ENCODE data around the gene NOMO2.
"Not testable (repeated sequence)": the region's sequence is repeated elsewhere in the genome, so short reads cannot be mapped to it uniquely, and the experiment has no call there.

Gene NOMO2

GRCh38 chr16:18498430-18498829 is 63.5 kb downstream of the NOMO2 start:
- not testable (repeated sequence) for DNase-seq

GRCh38 chr16:18497032-18497431 is 64.9 kb downstream of the NOMO2 start:
- not testable (repeated sequence) for DNase-seq

GRCh38 chr16:18492118-18492897 is 69.6 kb downstream of the NOMO2 start:
- DNase-seq: not testable (repeated sequence)

- not testable (repeated sequence) for DNase-seq
These were observed 125.9 kb downstream of the NOMO2 start for GRCh38 chr16:18436025-18436424.

GRCh38 chr16:18415827-18416226 is 146.1 kb downstream of the NOMO2 start:
- DNase-seq: not testable (repeated sequence)

- DNase-seq: not testable (repeated sequence)
These were observed 152.2 kb downstream of the NOMO2 start for GRCh38 chr16:18409532-18410293.

- not testable (repeated sequence) for DNase-seq
These were observed 159.8 kb downstream of the NOMO2 start for GRCh38 chr16:18401851-18402657.

GRCh38 chr16:18401159-18401558 is 160.7 kb downstream of the NOMO2 start:
- peak; percentile 7 for DNase-seq

- not testable (repeated sequence) for DNase-seq
These were observed 167.5 kb downstream of the NOMO2 start for GRCh38 chr16:18394363-18394762.

GRCh38 chr16:18387767-18388166 is 174.1 kb downstream of the NOMO2 start:
- not testable (repeated sequence) for DNase-seq

- not testable (repeated sequence) for DNase-seq
These were observed 175.4 kb downstream of the NOMO2 start for GRCh38 chr16:18386517-18386916.

- DNase-seq: not testable (repeated sequence)
These were observed 176.6 kb downstream of the NOMO2 start for GRCh38 chr16:18385285-18385684.

GRCh38 chr16:18384869-18385268 is 177.0 kb downstream of the NOMO2 start:
- not testable (repeated sequence) for DNase-seq

- not testable (repeated sequence) for DNase-seq
These were observed 177.7 kb downstream of the NOMO2 start for GRCh38 chr16:18384098-18384636.

- not testable (repeated sequence) for DNase-seq
These were observed 179.2 kb downstream of the NOMO2 start for GRCh38 chr16:18382696-18383095.
